GM19468 (cell line): ENCODE results near the gene MFRP.
A peak's percentile ranks its signal among the peaks of the same experiment; 100 is the strongest.
"Not testable (repeated sequence)": the region's sequence is repeated elsewhere in the genome, so short reads cannot be mapped to it uniquely, and the experiment has no call there.

ENCODE experiments used
- ATAC-seq: cut with Tn5 transposase; IDR thresholded peaks from one replicate; pipeline ENCODE4 v1.9.1; 2021; ENCODE audit warnings: mild to moderate bottlenecking, moderate library complexity, moderate number of reproducible peaks; ENCODE audit not compliant: unreplicated experiment; ENCODE audit errors: extremely low read depth

MFRP gene

DNA sequence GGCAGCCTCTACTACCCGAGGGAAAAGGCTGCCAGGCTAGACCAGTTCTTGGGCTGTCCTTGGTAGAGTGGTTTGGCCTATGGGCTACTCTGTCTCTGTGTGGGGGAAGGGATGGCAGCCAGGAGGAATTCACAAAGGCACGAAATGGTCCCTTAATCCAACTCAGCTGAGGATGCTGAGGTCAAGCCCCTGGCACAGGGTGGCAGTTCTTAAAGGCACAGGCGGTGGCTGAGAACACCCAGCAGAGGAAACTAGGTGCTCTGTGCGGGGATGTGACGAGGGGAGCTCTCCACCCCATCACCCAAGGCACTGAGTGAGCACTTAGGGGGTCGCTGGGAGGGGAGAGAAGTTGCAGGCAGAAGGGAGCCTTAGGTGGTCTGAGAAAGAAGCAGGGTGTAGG lies at the start of gene MFRP:
Gene MFRP, minus strand, starts transcription at position 101 of the 400 bp plus-strand sequence. CDS start 192 bp downstream, outside the sequence.
- no peak for ATAC-seq

DNA sequence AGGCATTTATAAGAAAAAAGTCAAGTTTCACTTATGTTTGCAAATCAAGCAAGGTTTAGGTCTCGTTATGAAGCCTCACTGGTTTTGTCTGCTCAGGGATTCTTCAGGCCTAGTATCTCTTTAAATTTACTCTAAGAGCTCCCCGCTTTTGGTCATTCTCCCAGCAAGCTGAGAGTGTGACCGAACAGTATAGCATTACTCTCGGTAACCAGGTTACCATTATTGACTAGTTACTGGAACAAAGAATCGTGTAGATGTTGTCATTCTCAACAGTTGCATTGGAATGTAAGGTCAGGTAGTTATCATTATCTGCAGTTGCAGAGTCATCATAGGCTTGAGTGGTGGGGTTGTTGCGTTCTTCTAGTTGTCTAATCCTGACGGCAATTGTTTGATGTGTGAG lies 44.8 kb upstream of the MFRP start:
- no peak for ATAC-seq

DNA sequence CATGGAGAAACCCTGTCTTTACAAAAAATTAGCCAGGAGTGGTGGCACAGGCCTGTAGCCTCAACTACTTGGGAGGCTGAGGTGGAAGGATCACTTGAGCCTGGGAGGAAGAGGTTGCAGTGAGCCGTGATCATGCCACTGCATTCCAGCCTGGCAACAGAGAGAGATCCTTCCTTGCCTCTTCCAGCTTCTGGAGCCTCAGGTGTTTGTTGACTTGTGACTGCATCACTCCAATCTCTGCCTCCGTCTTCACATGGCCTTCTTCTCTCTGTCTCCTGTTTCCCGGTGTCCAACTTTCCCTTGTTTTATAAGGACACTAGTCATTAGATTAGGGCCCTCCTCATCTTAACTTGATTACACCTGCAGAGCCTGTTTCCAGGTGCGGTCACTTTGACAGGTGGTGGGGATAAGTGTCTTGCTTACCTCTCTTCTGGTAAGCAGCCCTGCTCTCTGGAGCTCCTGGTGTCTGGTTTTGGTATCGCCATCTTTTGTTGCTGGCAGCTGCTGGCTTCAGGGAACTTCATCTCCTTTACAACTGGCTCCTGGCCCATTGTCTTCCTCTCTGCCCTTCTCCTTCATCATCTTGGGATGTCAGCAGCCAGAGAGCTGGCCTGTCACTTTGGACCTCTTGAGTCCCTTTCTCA lies 43.2 kb upstream of the MFRP start:
- ATAC-seq = no peak

DNA sequence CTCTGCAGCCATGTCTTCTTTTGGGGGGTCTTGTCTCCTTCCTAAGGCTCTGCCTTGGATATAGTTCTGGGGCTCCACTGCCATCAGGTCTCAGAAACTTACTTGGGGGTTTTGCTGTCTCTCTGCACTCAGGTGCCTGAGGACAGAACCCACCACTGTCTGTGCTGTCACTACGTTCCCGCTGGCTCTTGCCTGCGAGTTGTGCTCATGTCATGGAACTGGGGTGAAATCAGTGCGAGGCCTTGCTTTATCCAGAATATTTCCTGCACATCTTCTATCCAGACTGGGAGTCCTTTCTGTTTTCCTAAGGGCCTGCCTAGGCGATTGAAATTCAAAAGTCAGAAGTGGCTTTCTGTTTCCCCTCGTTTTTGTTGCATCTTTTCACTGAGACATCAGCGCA lies 41.6 kb upstream of the MFRP start:
- no peak for ATAC-seq

DNA sequence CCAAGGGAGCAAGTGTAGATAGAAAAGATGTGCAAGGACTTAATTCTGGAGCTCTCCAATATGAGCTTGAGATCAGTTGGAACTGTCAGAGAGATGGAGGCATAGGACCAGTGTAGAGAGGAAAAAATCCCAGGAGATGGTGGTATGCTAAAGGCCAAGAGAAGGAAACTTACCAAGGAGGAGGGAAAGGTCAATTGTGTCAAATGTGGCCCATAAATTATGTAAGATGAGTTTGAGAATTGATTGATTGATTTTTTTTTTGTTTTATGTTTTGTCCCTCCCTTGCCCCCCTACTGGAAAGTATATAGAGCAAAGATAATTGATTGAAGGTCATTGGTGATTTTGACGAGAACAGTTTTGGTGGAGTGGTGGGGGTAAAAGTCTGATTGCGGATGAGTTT lies 37.8 kb upstream of the MFRP start:
- no peak for ATAC-seq

DNA sequence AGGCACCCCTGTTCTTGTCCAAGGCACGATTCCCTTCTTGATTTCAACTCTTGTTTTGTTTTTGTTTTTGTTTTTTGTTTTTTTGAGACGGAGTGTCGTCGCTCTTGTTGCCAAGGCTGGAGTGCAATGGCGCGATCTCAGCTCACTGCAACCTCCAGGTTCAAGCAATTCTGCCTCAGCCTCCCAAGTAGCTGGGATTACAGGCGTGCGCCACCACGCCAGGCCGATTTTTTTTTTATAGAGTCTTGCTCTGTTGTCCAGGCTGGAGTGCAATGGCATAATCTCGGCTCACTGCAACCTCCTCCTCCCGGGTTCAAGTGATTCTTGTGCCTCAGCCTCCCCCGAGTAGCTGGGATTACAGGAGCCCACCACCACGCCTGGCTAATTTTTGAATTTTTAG lies 36.0 kb upstream of the MFRP start:
- not testable (repeated sequence) for ATAC-seq

DNA sequence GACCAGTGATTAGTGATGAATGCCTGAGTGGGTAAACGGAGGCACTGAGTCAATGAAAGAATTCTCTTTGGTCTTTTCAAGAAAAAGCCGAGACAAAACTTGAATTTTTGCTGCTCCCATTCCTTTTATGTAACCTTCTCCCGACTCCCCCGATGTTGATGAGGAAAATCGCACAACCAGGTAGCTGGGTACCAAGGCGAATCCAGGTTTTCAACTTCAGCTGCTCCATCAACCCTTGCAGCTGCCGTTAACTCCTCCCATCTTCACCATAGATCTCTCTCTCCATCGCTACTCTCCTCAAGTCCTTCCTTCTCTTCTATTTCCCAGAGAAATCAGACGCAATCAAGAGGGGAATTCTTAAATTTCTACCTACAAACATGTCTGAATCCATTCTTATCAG lies 35.6 kb upstream of the MFRP start:
- no peak for ATAC-seq

DNA sequence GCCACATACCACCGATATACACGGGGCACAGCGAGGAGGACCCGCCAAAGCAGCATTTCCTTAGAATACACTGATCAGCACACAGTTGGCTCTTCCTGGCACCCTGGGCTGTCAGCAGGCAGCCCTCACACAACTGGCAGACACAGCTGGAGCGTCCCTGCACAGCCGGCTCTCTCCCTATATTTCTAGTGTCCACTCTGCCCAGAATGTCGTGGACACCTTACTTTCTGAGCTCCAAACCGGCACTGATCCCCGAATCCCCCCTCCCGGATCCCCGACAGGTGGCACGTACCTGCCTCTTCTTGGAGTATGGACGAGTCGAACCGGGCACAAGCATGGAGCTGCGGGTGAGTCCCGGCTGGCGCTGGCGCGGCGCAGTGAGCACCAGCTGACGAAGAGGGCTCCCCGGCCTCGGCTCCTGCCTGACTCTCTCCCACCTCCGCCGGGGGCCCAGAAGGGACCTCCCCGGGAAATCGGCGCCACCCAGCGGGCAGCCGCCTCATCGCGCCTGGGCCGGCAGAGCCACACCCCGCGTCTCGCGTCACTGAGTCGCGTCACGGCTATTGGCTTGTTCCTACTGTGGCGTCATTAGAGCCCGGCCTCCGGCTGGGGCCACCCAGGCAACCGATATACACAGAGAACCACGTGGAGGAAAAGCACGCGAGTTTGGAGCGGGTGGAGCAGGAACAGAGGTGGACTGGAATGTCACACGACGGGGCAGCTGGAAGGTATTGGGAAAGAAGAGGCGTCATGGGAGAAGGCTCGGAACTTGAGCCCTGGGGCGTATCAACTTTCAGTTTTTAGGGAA lies 34.9 kb upstream of the MFRP start, which contains the start of gene USP2:
Gene USP2, minus strand, starts transcription at position 510 of the 808 bp plus-strand sequence. CDS start 8,210 bp downstream, outside the sequence.
- ATAC-seq = peak; percentile 96

DNA sequence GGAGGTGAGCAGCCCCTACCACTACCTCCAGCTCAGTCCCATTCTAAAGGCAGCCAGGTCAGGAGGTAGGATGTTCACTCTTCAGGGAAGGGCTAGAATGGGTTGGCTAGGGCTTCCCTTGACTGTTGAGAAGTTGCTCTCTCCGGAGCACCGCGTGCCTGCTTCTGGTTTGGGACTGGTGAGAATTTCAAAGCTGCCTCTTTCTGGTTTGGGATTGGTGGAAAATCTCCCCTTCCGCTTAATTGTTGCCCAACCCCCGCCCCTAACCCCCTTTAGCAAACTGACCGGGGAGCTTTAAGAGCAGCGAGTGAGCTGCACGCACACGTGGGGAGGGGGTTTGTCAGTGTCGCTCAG lies 34.3 kb upstream of the MFRP start:
- ATAC-seq = no peak

DNA sequence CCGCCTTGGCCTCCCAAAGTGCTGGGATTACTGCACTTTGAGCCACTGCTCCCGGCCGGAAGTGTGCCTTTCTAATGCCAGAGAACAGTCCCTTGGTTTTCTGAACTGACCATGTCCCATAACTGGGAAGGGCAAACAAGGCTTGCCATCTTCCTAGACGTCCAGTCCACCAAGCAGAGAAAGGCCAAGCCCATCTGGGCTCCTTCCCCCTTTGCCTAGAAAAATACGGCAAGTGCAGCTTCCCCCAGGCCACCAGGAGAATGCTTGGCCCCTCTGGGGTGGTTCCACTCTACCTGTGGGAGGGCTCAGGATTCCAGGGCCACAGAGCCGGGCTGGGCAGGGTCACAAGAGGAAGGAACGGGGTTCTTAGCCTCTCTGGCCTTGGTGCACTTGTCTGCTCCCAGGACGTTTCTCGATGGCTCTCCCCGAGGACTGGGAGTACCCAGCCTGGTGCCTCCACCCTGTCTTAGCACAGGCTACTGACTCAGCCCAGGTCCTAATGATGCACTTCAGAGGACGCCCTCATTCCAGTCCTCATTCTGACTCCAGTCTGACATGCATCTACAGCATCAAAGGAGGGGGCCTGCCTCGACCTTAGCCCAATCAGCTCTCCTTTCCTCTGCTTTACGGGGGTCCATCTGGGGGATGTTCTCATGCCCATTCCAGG lies 33.8 kb upstream of the MFRP start:
- no peak for ATAC-seq

DNA sequence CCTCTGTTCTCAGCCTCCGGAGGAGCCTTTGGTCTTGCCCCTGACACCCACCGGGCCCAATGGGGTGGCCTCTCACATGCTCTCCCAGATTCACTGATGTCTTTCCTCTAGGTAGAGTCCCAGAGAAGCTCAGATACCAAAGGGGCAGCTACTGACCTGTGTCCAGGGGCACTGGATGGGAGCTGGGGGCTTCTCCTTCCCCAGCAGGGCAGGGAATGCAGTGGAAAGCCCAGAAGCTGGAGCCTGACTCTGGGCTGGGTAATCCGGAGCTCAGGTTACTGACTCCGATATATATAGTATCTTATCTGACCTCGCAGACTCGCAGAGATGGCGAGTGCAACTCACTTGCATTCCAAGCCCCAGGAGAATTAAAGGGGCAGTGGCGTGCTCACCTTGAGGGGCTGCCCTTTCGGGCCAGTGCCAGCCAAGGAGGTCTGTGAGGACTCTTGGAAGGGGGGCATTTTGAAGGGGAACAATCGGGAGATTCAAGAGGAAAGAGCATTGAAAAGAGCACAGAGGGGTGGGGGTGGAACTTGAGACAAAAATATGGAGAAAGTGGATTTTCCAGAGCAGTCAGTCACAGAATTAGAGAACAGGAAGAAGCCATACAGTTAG lies 32.5 kb upstream of the MFRP start:
- ATAC-seq = no peak

DNA sequence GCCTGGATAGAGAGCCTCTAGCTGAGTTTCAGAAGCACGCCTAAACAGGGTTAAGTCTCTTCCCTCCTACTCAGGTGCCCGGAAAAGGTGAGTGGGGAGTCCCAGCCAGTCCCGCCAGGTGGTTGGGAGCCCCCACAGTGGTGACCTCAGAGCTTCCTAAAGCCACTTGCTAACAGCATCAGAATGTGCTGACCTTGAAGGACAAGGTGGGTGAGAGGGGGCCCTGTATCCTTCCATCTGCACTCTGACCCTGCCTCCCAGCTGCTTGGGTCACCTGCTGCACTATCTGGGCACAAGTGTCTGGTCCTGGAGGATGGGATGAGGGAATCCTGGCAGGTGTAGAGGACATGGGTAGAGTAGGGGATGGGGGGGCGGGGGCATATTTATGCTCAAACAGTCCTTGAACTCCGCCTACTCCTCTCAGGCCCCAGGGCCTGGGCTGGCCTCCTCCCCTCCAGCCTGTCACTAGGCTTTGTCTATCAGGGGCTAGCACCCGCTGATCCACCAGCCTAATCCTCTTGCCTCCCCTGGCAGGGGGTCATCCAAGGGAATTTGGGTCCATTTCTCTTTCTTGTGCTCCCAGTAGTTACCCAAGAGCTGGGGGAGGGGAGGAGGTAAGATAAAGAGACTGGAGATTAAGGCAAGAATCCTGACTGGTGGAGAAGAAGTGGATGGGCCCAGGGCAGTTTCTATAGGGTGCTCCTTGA lies 31.6 kb upstream of the MFRP start:
- ATAC-seq = no peak

DNA sequence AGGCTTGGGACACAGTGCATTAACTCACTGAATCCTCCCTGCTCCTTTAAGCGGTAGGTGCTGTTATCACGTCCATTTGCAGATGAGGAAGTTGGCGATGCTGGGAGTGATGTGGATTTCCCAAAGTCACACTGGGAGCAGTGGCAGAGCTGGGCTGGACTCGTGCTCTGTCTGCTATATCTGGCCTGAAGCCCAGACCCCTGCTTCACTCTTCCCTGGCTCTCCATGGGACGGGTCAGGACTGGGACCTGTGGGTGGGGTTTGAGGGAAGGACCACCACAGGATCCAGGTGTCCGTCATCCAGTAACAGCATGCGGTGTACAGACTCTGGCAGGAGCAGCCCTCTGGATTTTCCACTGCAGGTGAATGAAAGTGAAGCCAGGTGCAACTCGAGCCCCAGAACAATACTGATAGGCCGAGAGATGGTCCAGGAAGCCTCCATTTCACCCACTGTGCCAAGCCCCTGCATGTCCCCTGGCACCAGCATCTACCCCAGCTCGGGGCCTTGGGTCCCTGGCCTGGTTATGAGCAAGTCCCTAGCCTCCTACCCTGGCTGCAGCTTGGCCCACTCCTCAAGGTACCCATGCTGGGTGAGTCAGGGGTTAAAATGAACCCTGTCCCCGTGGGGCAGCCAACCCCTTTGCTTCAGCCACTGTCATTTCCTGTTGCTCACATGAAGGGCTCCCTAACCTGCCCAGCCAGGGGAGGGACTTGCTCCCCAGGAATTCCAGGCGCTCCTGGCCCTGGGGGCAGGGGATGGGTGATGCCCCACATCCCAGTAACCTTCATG lies 30.8 kb upstream of the MFRP start:
- no peak for ATAC-seq

DNA sequence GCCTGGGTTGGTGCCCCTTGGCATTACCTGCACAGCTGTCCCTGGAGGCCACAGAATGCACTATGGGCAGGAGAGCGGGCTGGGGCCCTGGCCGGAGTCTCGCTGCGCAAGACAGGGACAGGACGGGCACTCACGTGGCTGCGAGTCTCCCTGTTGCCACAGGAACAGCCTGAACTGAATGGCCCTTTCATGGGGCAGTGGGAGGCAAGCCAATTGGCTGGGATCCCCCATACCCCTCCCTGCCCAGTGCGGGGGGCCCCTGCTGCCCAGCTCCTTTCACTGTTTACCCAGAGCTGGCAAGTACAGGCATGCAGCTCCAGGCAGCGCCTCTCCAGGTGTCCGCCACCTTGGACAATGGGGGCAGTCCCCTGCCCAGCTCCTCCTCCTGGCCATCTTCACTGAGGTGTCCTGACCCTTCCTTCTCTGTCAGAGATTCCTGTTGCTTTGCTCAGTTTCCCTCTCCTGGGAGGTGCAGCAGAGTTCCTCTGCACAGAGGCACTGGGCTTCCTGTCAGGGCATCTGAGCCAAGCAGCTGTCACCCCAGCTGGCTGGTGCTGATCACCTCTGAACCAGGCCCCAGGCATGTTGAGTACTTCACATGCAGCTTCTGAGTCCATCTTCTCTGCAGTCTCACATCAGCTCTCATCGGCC lies 29.8 kb upstream of the MFRP start:
- ATAC-seq = no peak

DNA sequence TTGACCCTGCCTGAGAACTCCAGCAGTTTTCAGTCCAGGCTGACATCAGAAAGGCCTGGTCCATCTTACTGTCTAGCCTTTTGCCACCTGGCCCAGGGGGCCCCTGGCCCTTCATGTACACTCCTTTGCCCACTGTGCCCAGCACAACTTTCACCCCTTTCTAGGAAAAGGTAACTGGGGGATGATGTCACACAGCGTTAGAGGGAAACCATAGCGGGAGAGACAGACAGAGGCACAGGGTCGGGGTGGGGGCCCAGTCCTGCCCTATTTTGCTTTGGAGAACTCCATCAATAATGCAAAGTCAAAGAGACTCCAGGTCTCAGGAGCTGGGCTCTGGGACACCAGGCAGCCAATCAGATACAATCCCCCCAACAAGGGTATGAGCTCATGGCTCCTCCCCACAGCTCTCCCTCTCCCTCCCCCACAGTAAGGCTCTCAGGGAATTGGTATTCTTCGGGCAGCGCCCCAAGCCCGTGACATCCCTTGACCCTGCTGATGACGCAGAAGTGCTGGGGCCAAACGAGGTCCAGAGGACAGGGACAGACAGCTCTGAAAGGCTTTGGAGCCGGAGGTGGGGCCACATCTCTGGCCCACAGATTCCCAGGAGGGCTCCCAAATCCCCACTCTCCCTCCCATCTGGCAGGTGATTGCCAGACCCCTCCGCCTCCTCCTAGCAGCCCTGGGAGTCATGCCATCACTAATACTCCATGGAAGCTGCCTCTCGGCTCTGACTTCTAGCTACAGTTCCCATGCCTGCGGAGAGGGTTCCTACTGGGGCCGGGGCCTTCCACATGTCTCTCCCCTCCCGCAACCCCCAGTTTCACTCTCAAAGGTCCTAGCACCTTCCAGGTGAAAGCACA lies 29.1 kb upstream of the MFRP start:
- ATAC-seq = no peak

DNA sequence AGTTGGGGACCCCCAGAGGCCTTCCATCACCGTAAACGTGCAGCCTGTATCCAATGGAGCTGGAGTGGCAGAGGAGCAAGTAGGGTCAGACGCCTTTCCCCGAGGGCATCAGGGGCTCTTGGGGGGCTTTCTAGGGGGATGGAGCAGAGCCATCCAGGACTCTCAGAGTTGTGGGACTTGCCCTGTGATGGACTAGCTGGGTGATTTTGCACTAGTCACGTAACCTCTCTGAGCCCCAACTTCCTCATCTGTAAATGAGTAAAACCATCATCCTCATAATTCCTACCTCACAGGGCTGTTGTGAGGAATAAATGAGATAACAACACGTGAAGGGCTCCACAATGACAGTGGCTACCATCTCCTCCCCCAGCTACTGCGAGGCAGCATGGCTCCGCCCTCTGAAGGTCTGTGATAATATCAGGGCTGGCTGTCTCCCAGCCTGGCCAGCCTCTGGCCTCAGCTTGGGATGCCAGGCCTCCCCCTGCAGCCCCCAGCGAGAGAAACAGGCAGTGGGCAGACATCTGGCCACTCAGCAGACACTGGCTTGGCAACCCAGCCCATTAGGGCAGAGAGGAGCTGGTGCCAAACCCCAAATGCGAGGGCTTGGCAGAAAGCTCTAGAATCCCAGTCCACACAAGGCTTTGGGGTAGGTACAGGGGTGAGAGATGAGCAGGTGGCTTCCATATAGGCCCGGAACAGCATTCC lies 28.3 kb upstream of the MFRP start:
- ATAC-seq = no peak

DNA sequence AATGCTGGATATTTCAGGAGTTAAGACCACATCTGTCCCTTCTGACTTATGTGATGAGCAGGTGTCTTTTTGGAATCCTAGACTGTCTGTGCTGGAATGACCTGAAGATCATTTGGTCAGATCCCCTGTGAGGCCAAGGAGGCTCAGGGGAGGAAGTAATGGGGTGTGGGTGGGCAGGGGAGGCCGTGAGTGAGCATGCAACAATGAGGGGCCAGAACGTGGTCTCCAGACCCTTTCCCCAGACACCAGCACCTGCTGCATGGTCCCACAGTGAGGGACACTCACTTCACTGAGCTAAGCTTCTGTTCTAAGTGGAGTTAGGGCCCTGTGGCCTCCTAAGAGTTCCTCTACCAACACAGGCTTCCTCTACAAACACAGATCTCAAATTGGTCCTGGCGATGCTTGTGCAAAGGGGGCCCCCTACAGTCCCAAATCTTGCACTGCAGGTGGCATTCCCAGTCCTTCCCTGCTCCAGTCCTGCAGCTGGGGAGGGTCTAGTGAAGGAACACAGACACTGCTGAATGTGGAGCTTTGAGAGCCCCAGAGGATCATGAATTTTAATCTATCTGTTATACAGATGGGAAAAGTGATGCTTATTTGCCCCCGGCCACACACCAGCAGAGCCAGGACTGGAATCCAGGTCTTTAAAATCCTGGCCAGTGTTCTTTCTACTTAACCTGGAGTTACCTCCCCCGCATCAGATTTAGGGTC lies 27.6 kb upstream of the MFRP start:
- ATAC-seq = no peak
